Esophagus squamous epithelium (tissue), 5 donors: ENCODE results near the gene NMD3. TPM values are rescaled to one million over a fixed set of nuclear protein-coding genes. Genes with fewer than 3 reads are reported as not detected.

Experiments used
- DNase-seq: peaks from one replicate; lab custom pipeline; 2025; lab: John Stamatoyannopoulos, UW
- H3K27ac ChIP-seq, 4 donors: fragments of 200-600 bp; sonication (generic); one replicate each; pipeline ENCODE4 v1.5.1; 2016 to 2019; ENCODE audit warnings: mild to moderate bottlenecking in 1 of 4
- H3K27me3 ChIP-seq, 4 donors: fragments of 200-600 bp; sonication (generic); 1 replicate in 3 of 4; 2 replicates in 1 of 4; pipeline versions ENCODE4 v1.5.1 to v1.6.0; 2017 to 2021; ENCODE audit warnings: antibody characterized with exemption in 1 of 4
- H3K36me3 ChIP-seq, 3 donors: fragments of 200-600 bp; sonication (generic); one replicate each; pipeline ENCODE4 v1.5.1; 2016 to 2019
- H3K4me1 ChIP-seq, 3 donors: fragments of 200-600 bp; sonication (generic); one replicate each; pipeline ENCODE4 v1.5.1; 2017 to 2019
- H3K4me3 ChIP-seq, 4 donors: fragments of 200-600 bp; sonication (generic); 1 replicate in 3 of 4; 2 replicates in 1 of 4; pipeline ENCODE4 v1.5.1; 2016 to 2019; ENCODE audit warnings: mild to moderate bottlenecking in 2 of 4, moderate library complexity in 1 of 4
- H3K9me3 ChIP-seq, 3 donors: fragments of 200-600 bp; sonication (generic); one replicate each; pipeline ENCODE4 v1.5.1; 2016 to 2019
- CTCF ChIP-seq, 6 experiments: fragments of 450-650 bp in 4 of 6; fragments of 200-600 bp in 2 of 6; sonication (generic) in 2 of 6; IDR thresholded peaks; one replicate each; pipeline ENCODE4 v1.5.1; 2016 to 2019; ENCODE audit warnings: antibody characterized with exemption in 6 of 6, mild to moderate bottlenecking in 4 of 6, moderate library complexity in 4 of 6
- POLR2A ChIP-seq, 4 donors: fragments of 450-650 bp; IDR thresholded peaks; one replicate each; pipeline ENCODE4 v1.6.1; 2017; ENCODE audit warnings: antibody characterized with exemption in 4 of 4, mild to moderate bottlenecking in 4 of 4, moderate library complexity in 3 of 4
- WGBS, 2 donors: methylation state at CpG; one replicate each; pipeline ENCODE4 v1.1.5; 2018; 5-methylcytosine and 5-hydroxymethylcytosine counted together
- intact Hi-C: fragments of 100-400 bp; cut with DNase I; formaldehyde crosslinking; loops from one replicate; pipeline ENCODE4 v1.15.0; 2022
- total RNA-seq, 4 donors: library from RNA; depleted of rRNA; stranded (reverse); fragments of >200 nt; gene quantifications; one replicate each; pipeline ENCODE4 v1.1.0, GENCODE V29; 2016
- donor health status: DM: yes; HTN: yes; CAD: no.

The NMD3 gene
- total RNA-seq, 4 donors from 2014 or later: 24.5 to 56.1 (median 38.3) TPM

- intact Hi-C loops: no loop called here
- no peak for DNase-seq
- peaks cover 4 to 99% (median 28%) of the 10 kb centered on the region in 3 donors for H3K36me3 ChIP-seq
- no peaks in the 10 kb centered on the region for H3K9me3 ChIP-seq
- no peak for TF ChIP-seq POLR2A (IDR thresholded peaks at IDR 0.05)
- TF ChIP-seq CTCF (IDR thresholded peaks at IDR 0.05): no peak
- H3K4me3 ChIP-seq: no peak overlapping the region
- no peak overlapping the region for H3K27ac ChIP-seq
- no peaks in the 10 kb centered on the region for H3K27me3 ChIP-seq
- WGBS, 2 donors: 88% methylated on average over 2 of the region's 2 CpGs
- no peaks in the 10 kb centered on the region for H3K4me1 ChIP-seq
Measured at GRCh38 chr3:161231861-161232260, 10.8 kb downstream of the NMD3 start.

- Histone ChIP-seq H3K27ac (no peak overlapping the region), H3K27me3 (no peaks in the 10 kb centered on the region), H3K36me3 (peaks cover 4 to 97% (median 18%) of the 10 kb centered on the region in 3 donors), H3K4me3 (no peak overlapping the region), H3K9me3 (no peaks in the 10 kb centered on the region), H3K4me1 (no peaks in the 10 kb centered on the region)
- 82 to 83% methylated on average over 1 of the region's 1 CpG for WGBS, 2 donors
- TF ChIP-seq POLR2A (IDR thresholded peaks at IDR 0.05) (no peak), CTCF (IDR thresholded peaks at IDR 0.05) (no peak)
- intact Hi-C loops: no loop called here
- DNase-seq: no peak
Measured at GRCh38 chr3:161233557-161233956, 12.4 kb downstream of the NMD3 start.

GRCh38 chr3:161236240-161236639 lies 15.1 kb downstream of the NMD3 start:
- WGBS, 2 donors: 88 to 99% methylated on average over 2 of the region's 2 CpGs
- intact Hi-C loops: no loop called here
- no peaks in the 10 kb centered on the region for H3K27me3 ChIP-seq
- TF ChIP-seq POLR2A (IDR thresholded peaks at IDR 0.05) (no peak), CTCF (IDR thresholded peaks at IDR 0.05) (no peak)
- no peaks in the 10 kb centered on the region for H3K4me1 ChIP-seq
- peaks cover 0 to 95% (median 8%) of the 10 kb centered on the region in 3 donors for H3K36me3 ChIP-seq
- H3K9me3 ChIP-seq: no peaks in the 10 kb centered on the region
- DNase-seq: no peak
- H3K4me3 ChIP-seq: no peak overlapping the region
- H3K27ac ChIP-seq: no peak overlapping the region

GRCh38 chr3:161239700-161240099 lies 18.6 kb downstream of the NMD3 start:
- Histone ChIP-seq H3K27ac (no peak overlapping the region), H3K36me3 (peaks cover 0 to 96% (median 8%) of the 10 kb centered on the region in 3 donors), H3K4me1 (no peaks in the 10 kb centered on the region), H3K9me3 (no peaks in the 10 kb centered on the region), H3K4me3 (no peak overlapping the region), H3K27me3 (no peaks in the 10 kb centered on the region)
- intact Hi-C loops: no loop called here
- 62 to 76% methylated on average over 2 of the region's 2 CpGs for WGBS, 2 donors
- TF ChIP-seq CTCF (IDR thresholded peaks at IDR 0.05) (no peak), POLR2A (IDR thresholded peaks at IDR 0.05) (no peak)
- no peak for DNase-seq

GRCh38 chr3:161244538-161244937 lies 23.4 kb downstream of the NMD3 start:
- 76 to 83% methylated on average over 2 of the region's 2 CpGs for WGBS, 2 donors
- intact Hi-C loops: no loop called here
- no peak overlapping the region for H3K27ac ChIP-seq
- DNase-seq: no peak
- no peaks in the 10 kb centered on the region for H3K27me3 ChIP-seq
- no peaks in the 10 kb centered on the region for H3K4me1 ChIP-seq
- H3K4me3 ChIP-seq: no peak overlapping the region
- H3K36me3 ChIP-seq: peaks cover 8 to 97% (median 12%) of the 10 kb centered on the region in 3 donors
- TF ChIP-seq CTCF (IDR thresholded peaks at IDR 0.05) (no peak), POLR2A (IDR thresholded peaks at IDR 0.05) (no peak)
- H3K9me3 ChIP-seq: no peaks in the 10 kb centered on the region
